ENCODE data around the gene SMIM8. TPM values are rescaled to one million over a fixed set of nuclear protein-coding genes. Genes with fewer than 3 reads are reported as not detected.

The SMIM8 gene
- total and polyA plus RNA-seq, 2 of the 4 experiments (the other 2 are of a cell fraction) = 2.7 to 3.6 TPM

DNA sequence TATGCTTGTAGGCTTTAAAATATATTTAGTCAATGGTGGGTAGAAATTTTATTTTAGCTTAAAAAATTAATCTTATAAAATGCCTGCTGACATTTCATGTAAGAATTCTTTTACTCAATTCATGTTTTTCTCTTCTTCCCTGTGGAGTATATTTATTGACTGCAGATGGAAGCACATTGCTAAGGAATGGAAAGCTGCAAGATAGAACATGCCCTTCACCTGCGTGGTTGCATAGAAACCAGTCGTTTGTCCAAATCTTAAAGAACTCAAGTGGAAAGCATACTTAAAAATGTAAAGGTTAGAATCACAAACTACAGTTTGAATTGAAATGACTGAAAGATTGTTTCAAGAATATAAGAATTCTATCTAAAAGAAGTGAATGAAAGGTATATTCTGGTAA lies 52.9 kb downstream of the SMIM8 start:
- H3K14ac ChIP-seq (replicated peaks; ENCODE audit: low read depth, low read length) = no peak overlapping the region
- no peaks in the 10 kb centered on the region for H3K27me3 ChIP-seq (ENCODE audit: control insufficient read depth, insufficient read depth, low read length)
- DNase-seq (no peak), ATAC-seq (ENCODE audit: low read depth) (no peak)
- H2AK9ac ChIP-seq (replicated peaks; ENCODE audit: low read depth, low read length, poor library complexity) = no peak overlapping the region
- no peaks in the 10 kb centered on the region for H3K4me1 ChIP-seq (ENCODE audit: control insufficient read depth, insufficient read depth, low read length)
- H2AFZ ChIP-seq (replicated peaks; ENCODE audit: low read length, poor library complexity) = no peak overlapping the region
- no peak overlapping the region for H3K23ac ChIP-seq (ENCODE audit: low read depth, low read length)
- no peak overlapping the region for H3K56ac ChIP-seq (ENCODE audit: extremely low read depth, insufficient read depth, low read length)
- in situ Hi-C loops (cut with MboI; ENCODE audit: low sequenced_read_pairs) = no loop called here
- no peak overlapping the region for H4K8ac ChIP-seq (ENCODE audit: low read depth in 2 of 2, low read length in 2 of 2)
- no peak overlapping the region for H3K4me3 ChIP-seq (ENCODE audit: insufficient read depth, low read depth, low read length)
- no peaks in the 10 kb centered on the region for H3K36me3 ChIP-seq (ENCODE audit: control insufficient read depth, insufficient read depth, low read length)
- intact Hi-C loops (cut with micrococcal nuclease) = no loop called here
- H2BK120ac ChIP-seq (ENCODE audit: low read depth, low read length) = no peak overlapping the region
- ChIA-PET CTCF (no interaction called here), POLR2A (ENCODE audit: unreplicated experiment) (no interaction called here)
- no peak overlapping the region for H2BK5ac ChIP-seq (ENCODE audit: low read depth, low read length, poor library complexity, severe bottlenecking)
- no peaks in the 10 kb centered on the region for H3K9me1 ChIP-seq (ENCODE audit: insufficient read depth, low read length)
- BruUV-seq (replicated peaks) = no TSS peak
- no peaks in the 10 kb centered on the region for H3K79me1 ChIP-seq (ENCODE audit: low read depth in 1 of 2, low read length in 2 of 2)
- H2BK20ac ChIP-seq (ENCODE audit: low read depth, low read length) = no peak overlapping the region
- no peaks in the 10 kb centered on the region for H3K9me3 ChIP-seq (ENCODE audit: control insufficient read depth, insufficient read depth, low read length)
- H2BK15ac ChIP-seq (ENCODE audit: low read depth, low read length) = no peak overlapping the region
- WGBS, 2 experiments (ENCODE audit: extremely low coverage in 2 of 2, insufficient read length in 1 of 2) = no CpG with 5 or more reads among the region's 2 CpGs
- no peak overlapping the region for H3K4ac ChIP-seq (ENCODE audit: low read depth, low read length)
- H4K5ac ChIP-seq (ENCODE audit: low read depth, low read length) = no peak overlapping the region
- dilution Hi-C loops (cut with HindIII; ENCODE audit: low sequenced_read_pairs, unreplicated experiment) = no loop called here
- TF ChIP-seq CHD1 (IDR thresholded peaks at IDR 0.05; ENCODE audit: low read depth, low read length) = no peak
- no peak for TF ChIP-seq RCOR1 (IDR thresholded peaks at IDR 0.05; ENCODE audit: insufficient replicate concordance, low read length)
- TF ChIP-seq, protein P1, sequence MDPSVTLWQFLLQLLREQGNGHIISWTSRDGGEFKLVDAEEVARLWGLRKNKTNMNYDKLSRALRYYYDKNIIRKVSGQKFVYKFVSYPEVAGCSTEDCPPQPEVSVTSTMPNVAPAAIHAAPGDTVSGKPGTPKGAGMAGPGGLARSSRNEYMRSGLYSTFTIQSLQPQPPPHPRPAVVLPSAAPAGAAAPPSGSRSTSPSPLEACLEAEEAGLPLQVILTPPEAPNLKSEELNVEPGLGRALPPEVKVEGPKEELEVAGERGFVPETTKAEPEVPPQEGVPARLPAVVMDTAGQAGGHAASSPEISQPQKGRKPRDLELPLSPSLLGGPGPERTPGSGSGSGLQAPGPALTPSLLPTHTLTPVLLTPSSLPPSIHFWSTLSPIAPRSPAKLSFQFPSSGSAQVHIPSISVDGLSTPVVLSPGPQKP (IDR thresholded peaks at IDR 0.05; ENCODE audit: borderline replicate concordance, low read depth, low read length) = no peak
- TF ChIP-seq MAZ (IDR thresholded peaks at IDR 0.05; ENCODE audit: borderline replicate concordance, low read depth, low read length) = no peak
- TF ChIP-seq MAFK (IDR thresholded peaks at IDR 0.05; ENCODE audit: low read depth, low read length) = no peak
- TF ChIP-seq SMC3 (IDR thresholded peaks at IDR 0.05; ENCODE audit: low read depth, low read length) = no peak
- no peak for TF ChIP-seq RFX5 (IDR thresholded peaks at IDR 0.05; ENCODE audit: low read depth, low read length)
- no peak for TF ChIP-seq RAD21 (IDR thresholded peaks at IDR 0.05; ENCODE audit: low read length)
- no peak for TF ChIP-seq NFE2L2 (IDR thresholded peaks at IDR 0.05; ENCODE audit: low read depth, low read length)
- TF ChIP-seq MXI1 (IDR thresholded peaks at IDR 0.05; ENCODE audit: borderline replicate concordance, low read depth, low read length) = no peak
- TF ChIP-seq BHLHE40 (IDR thresholded peaks at IDR 0.05; ENCODE audit: low read depth, low read length) = no peak
- TF ChIP-seq CEBPB (IDR thresholded peaks at IDR 0.05; ENCODE audit: low read depth, low read length) = no peak
- no peak for TF ChIP-seq CTCF (conservative IDR thresholded peaks at IDR 0.05; ENCODE audit: low read depth, low read length)
- TF ChIP-seq POLR2A (IDR thresholded peaks at IDR 0.05; ENCODE audit: low read depth, low read length) = no peak
- no peak for TF ChIP-seq FOS (IDR thresholded peaks at IDR 0.05; ENCODE audit: low read depth, low read length)
- TF ChIP-seq, protein P2, sequence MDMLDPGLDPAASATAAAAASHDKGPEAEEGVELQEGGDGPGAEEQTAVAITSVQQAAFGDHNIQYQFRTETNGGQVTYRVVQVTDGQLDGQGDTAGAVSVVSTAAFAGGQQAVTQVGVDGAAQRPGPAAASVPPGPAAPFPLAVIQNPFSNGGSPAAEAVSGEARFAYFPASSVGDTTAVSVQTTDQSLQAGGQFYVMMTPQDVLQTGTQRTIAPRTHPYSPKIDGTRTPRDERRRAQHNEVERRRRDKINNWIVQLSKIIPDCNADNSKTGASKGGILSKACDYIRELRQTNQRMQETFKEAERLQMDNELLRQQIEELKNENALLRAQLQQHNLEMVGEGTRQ (IDR thresholded peaks at IDR 0.05; ENCODE audit: low read depth, low read length) = no peak
- H4K91ac ChIP-seq (ENCODE audit: insufficient read depth, low read depth, low read length) = no peak overlapping the region
- H3K18ac ChIP-seq (ENCODE audit: low read depth, low read length) = no peak overlapping the region
- H2AK5ac ChIP-seq (ENCODE audit: low read depth, low read length) = no peak overlapping the region
- no peak overlapping the region for H3K4me2 ChIP-seq (ENCODE audit: low read depth, low read length)
- no peak overlapping the region for H3K27ac ChIP-seq (ENCODE audit: insufficient read depth, low read length)
- H4K20me1 ChIP-seq (ENCODE audit: insufficient read depth, low read length) = no peaks in the 10 kb centered on the region
- H3K9ac ChIP-seq (ENCODE audit: low read depth, low read length) = no peak overlapping the region

All from IMR-90 (cell line).